Activated gamma-delta T cell treated with Interleukin-2 at 50 U/mL for 16 hours (primary cell): ENCODE measurements around the gene OPHN1.

Source experiments
- DNase-seq: peaks from one replicate; pipeline ENCODE4 v3.0.0-alpha.2; 2020

OPHN1 gene

DNA sequence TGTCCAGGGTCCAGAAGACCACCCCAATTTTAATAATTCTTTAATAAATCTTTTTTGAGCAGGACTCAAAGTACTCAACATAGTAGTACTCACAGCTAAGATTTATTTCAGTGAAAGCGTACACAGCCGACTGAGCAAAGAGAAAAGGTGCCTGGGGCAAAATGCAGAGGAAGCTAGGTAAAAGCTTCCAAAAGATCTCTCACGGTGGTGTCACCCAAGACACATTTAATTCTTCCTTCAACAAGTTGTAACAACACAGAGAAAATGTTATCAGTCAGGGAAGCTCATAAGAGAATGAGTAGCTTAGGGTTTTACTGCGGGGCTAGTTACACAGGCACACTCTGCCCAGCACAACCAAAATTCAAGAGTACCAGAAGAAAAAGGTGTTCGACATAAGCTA, 201.1 kb downstream of the OPHN1 start:
- no peak for DNase-seq

DNA sequence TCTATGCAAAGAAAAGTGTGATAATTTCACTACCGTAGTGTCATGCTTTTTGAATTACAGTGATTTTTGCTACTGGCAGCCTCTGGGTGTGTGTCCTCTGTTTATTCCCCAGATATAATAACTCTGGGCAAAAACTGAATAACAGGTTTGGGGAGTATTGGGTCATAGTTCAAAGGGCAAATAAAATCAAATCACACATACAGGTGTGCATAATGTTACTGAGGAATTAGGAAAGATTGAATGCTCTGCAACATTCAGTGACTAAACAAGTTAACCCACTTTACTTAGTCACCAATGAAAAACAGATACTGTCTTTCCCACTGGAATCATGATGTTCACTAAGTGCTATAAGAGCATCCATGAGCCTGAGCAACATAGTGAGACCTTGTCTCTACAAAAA, 224.3 kb downstream of the OPHN1 start:
- no peak for DNase-seq

DNA sequence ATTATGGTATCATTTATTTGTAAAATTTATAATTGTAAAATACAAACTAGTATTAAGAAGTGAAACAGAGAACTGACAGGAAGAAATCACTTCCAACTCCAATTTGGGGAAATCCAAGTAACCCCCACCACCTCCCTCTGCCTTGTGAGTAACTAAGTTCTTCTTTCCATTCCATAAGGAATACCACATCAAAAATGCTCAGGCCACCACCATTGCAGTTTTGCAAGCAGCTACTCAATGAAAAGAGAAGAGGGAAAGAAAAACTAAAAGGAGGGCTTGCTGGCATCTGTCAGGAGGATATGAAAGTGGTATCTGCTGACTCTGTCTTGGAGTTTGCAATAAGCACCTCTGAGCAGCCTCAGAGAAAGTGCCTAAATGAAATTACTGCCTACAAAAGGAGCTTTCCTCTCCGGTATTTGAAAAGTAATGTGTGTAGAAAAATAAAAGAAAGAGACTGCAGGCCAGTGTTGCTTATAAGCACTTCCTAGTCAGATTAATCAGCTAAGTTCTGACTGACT, 228.7 kb downstream of the OPHN1 start:
- DNase-seq = no peak

DNA sequence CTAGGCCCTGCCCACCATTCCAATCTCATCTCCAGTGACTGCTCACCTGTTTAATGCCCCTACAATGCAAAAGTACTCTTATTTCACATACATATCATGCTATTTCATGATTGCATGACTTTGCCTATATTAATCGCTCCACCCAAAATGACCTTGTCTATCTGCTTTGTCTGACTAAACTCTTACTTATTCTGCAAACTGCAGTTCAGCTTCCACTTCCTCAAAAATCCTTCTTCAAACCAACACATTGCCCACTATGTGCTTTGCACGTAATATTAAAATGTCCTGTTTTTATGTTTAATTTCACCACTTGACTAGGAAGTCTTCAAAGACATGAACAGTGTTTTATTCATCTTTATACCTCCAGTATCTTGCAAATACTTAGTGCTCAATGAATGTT, 229.6 kb downstream of the OPHN1 start:
- DNase-seq = no peak

DNA sequence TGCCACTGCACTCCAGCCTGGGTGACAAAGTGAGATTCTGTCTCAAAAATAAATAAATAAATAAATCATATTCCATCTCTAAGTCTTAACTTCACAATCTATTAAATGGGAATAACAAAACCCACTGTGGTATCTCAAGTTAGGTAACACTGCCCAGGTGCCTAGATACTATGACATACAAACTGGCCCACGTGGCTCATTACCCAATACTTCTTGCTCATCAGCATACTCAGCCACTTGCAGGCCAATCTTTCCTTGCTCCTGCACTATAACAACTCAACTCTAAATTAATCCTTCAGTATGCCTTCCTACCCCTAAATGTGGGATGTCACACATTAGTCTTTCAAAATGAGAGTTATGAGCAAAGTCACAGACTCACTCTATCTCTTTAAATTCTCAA, 230.1 kb downstream of the OPHN1 start:
- no peak for DNase-seq

DNA sequence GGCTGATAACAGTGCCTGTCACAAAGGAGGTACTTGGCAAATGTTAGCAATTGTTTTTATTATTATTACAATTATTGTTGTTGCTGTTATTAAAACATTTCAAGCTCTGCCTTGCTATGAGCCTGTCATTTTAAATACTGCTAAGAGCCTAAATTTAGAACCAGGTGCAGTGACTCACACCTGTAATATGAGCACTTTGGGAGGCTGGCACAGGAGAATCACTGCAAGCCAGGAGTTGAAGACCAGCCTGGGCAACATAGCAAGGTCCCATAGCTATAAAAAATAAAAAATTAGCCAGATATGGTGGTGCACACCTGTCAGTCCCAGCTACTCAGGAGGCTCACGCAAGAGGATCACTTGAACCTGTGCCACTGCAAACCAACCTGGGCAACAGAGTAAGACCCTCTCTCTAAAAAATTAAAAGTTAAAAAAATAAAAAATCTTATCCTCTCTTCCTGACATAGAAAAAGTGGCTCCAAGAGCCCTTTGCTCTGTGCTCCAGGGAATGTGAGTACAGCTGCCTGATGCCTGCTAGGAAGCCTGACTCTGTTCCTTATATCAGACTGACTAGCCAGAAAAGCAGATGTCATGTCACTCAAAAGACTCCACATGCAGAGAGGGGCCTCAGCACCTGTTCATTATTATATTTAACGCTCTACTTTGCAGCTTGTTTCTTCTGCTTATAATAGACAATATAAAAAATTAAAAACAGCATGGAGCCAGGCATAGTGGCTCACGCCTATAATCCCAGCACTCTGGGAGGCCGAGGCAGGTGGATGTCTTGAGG, 234.0 kb downstream of the OPHN1 start:
- no peak for DNase-seq

DNA sequence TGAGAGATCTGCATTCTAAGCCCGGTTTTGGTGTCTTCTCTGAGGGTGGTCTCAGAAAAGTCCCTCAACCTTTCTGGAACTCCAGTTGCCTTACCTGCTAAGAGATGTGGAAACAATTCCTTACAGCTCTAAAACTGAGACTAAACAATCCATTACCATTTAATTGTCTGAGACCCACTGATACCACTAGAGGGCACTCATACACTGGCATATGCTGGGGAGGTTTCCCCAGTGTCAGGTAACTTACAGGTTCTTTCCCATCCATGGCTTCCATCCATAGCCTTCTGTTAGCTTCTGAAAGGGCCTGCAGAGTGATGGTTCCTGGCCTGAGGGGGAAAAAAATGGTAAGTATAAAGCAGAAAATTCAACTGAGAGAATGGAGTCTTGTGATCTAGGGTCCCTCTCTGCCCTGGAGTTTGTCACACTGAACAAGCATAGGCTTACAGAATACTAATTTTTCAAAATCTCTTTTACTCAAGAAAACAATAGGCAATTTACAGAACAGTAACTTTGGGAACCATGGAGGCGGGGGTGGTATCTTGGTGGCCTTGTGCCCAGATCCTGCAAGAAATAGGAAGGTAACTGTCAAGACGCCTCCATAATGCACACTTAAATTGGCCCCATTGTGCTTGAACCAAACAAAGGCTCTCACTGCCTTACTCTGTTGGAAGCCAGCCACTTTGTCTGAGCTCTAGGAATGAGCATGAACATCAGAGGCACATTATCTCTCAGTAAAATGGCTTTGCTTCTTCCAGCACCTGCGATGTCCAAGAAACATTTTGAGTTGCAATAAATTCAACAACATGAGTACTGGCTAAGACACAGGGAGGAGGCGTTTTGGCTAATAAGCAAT, 236.1 kb downstream of the OPHN1 start:
- DNase-seq = peak; percentile 9

DNA sequence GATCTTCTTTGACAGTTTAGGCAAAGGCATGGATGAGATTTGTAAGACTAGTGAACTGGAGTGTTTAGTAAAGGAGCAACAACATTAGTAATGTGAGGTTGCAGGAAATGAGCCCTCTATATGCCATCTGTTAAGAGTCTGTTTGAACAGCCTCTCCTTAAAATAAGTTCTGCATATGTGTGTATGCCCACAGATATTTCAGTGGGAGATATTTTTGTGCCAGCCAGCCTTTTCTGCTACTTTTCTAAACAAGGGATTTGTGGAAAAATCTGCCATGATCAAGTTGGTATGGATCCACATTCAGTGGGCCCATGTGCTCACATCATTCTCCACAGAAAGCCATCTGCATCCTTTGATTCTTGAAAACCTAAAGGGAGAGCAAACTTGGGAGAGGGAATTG, 237.7 kb downstream of the OPHN1 start:
- DNase-seq = no peak

DNA sequence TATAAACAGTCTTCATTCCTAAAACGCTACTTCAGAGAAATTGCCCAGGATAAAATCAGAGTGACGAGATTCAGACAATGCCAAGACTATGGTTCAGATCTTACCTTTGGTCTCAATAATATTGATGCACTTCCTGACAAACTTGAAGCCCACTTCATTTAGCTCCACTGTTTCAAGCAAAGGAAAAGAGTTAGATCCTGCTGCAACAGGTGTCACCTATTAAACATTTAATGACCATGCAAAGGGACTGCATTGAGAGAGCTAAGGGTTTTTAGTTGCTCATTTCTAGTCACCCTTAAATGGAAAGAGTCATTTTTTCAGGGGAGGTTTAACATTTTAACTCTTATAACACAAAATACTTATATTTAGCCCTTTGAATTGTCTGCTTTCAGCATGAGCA, 239.5 kb downstream of the OPHN1 start:
- DNase-seq = no peak

DNA sequence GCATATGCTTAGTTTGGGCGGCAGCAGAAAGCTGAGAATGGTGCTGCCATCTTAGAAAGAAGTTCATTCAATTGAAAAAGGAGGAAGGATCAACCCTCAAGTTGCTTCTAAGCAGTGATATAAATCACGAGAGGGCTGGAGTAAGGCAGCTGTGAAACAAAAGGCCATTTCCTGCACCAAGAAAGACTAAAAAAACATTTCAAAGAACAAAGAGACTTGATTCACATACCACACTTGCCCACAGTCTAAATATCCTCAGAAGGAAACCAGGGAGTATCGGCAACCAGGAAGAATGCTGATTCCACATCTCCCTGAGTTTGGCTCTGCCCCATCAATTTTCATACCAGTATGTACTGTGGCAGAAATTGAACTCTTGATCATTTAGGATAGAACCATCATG, 240.1 kb downstream of the OPHN1 start:
- DNase-seq = no peak

DNA sequence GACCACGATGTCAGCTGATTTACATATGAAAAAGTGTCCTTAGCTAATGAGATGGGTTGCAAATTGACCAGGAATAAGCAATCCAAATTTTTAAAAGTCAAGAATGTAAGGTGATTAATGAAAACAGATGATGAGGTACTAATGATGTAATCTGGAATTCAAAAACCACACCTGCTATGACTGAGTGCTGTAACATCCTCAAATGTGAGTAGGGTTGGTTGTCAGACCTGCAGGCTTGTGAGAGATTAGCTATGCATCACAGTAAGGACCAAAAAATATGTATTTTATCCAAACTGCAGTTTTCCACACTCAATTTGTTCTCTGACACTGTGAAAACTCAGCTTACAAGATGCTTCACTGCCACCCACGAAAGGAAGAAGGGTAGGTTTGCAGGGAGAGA, 242.5 kb downstream of the OPHN1 start:
- no peak for DNase-seq

DNA sequence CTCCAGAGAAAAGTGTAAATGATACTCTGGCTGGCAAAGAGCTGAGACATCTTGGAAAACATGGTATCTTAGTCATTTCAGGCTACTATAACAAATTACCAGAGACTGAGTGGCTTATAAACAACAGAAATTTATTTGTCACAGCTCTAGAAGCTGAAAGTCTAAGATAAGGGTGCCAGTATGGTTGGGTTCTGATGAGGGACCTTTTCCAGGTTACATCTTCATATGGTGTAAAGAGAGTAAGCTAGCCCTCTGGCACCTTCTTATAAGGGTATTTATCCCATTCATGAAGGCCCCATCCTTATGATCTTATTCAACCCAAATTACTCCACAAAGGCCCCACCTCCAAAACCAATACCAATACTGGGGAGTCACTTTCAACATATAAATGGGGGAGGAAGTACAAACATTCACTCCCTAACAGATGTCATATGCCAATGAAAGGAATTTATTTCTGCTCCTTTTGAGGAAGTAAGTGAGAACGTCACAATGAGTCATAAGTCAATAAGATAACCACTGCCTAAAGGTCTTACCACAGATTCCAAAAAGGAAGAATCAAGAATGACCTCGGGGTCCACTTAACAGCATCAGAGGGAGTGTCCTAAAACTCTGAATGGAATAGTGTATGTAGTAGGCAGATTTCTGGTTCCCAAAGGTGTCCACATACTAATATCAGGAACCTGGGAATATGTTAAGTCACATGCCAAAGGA, 246.6 kb downstream of the OPHN1 start:
- no peak for DNase-seq

DNA sequence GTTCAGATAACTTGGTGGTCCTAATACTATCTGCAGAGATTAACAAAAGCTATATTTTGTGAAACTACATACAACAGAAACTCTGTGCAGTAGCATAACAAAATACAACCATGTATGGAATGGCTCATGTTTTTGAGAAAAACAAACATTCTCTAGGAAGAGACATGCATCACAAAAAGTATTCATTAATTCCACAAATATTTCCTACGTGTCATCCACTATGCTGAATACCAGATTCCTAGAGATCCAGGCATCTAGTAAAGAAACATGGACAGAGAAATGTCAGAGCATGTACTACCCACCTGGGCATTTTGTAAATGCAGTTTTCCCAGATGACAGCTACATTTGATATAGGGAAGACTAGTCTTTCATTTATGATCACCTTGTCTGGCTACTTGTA, 248.1 kb downstream of the OPHN1 start:
- DNase-seq = no peak

DNA sequence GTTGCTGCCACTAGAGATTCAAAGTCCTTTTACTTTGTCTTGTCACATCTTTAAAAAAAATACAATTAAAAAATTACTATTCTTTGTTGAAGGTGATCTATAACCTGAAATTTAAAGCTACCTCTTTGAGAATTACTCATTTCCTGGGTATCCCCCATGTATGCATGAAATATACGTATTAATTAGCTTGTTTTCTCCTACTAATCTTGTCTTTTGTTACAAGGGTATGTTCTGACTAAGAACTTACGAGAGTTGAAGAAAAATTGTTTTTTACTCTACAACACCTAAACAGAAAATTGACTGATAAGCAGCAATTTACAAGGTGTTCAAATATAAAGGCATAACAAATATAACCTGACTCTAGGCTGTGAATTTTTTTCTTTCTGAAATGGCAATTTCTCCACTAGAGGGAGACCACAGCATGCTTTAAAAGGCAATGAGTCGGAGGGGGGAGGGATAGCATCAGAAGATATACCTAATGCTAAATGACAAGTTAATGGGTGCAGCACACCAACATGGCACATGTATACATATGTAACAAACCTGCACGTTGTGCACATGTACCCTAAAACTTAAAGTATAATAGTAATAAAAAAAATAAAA, 249.6 kb downstream of the OPHN1 start:
- no peak for DNase-seq

DNA sequence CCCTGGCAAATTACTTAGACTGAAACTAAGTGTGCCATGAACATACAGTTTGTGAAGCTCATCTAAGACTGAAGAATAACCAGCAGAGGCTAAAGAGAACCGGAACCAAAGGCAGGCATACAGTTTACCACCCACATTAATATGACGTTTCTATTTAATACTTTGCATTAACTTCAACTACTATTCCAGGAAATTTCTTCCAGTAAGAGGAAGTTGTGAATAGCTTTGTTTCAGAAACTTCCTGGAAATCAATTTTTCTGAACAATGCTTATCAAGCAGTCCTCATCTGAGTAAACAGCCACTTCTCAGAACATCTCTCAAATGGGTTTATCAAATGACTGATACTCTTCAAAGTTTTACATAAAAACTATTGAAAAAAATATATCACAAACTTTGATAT, 252.7 kb downstream of the OPHN1 start:
- DNase-seq = no peak

DNA sequence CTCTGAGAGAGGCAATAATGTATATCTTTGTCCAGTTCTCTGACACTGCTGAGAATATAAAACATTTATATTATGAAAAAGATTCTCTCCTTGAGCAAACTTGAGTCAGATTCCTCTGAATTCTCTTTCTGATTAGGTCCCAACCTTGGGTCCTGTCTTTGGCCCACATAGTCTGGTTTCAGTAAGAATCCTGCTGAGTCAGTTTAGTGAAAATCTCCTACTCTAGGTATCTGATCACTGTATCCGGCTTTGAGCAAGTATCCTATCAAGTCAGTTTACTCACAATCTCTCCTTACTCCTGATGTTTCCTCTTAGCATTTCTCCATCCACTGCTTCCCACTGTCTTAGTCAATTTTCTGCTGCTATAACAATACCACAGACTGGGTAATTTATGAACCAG, 253.9 kb downstream of the OPHN1 start:
- DNase-seq = no peak

DNA sequence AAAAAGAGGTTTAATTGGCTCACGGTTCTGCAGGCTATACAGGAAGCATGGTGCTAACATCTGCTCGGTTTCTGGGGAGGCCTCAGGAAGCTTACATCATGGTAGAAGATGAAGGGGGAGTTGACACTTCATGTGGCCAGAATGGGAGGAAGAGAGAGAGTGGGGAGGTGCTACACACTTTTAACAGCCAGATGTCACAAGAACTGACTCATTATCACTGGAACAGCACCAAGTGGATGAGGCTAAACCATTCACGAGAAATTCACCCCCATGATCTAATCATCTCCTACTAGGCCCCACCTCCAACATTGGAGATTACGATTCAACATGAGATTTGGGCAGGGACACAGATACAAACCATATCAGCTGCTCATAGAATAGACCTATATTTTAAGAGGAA, 255.8 kb downstream of the OPHN1 start:
- DNase-seq = no peak

DNA sequence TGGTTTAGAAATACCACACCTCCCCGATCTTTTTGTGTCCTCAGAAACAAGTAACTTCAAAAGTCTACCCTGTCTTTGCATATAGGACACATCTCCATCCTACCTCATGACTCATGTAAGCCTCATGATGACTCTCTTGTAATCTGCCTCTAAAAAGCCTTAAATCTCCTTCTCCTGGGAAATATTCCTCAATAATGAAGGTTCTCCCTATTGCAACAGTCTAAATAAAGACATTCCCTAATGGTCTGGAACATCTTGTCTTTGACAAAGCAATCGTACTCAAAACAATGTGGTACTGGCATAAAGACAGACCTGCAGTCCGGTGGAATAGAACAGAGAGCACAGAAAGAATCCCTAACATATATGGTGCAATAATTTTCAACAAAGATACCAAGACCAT, 257.7 kb downstream of the OPHN1 start:
- no peak for DNase-seq

DNA sequence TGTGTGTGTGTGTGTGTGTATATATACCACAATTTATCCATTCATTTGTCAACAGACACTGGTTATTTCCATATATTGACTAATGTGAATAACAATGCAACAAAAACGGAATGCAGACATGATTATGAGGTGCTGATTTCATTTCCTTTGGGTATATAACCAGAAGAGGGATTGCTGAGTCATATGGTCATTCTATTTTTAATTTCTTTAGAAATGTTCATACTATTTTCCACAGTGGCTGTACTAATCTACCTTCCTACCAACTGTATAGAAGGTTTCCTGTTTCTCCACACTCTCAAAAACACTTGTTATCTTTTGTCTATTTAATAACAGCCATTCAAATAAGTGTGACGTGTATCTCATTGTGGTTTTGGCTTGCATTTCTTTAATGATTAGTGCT, 269.9 kb downstream of the OPHN1 start:
- no peak for DNase-seq

DNA sequence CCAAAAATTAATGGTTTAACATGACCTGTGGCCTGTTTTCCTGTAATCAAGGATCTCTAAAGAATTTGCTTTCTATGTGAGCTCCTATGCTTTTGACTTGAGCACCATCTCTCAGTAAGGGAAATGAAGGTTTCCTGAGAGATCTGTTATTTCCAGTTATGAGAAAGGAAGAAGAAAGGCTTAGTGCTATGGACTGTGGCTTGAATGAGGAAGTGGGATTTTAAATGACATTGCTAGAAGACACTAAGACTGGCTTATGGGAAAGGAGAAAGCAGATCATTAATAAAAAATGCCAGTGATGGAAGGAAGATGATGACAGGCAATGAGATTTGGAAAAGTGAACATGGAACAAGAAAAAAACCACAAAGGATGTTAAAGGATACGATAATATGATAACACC, 285.4 kb downstream of the OPHN1 start:
- DNase-seq = no peak

DNA sequence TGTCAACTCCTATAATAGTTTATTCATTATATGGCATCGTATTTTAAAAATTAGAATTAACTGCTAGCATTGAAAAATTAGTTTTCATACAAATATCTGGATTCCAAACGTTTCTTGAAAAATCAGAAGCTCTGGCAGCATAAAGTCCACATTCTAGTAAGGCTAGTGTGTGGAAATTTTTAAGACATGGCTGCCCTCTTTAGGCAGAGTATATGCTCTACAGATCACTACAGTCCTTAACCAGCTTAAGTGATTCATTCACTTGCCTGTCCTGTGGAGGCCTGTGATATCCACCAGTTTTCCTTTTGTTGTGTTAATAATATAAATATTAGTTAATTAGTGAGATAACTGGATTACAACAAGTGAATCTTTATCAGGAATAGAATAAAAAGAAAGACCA, 287.2 kb downstream of the OPHN1 start:
- DNase-seq = no peak

DNA sequence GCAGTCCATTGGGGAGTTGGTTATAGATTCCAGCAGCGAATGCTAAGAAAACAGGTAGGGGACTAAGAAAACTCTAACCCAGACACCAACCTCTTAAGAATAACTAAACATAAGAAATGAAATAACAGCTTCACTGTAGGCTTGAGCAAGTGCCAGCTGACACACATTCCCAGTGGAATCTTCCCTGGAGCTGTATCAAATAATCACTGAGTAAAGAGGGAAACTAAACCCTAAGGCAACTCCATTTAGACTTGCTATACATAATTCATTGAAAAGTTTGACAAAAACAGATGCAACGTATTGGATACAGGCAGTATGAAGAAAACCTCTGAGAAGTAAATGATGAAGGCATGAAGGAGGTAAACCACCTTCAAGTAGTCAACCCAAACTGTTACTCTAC, 293.5 kb downstream of the OPHN1 start:
- no peak for DNase-seq

DNA sequence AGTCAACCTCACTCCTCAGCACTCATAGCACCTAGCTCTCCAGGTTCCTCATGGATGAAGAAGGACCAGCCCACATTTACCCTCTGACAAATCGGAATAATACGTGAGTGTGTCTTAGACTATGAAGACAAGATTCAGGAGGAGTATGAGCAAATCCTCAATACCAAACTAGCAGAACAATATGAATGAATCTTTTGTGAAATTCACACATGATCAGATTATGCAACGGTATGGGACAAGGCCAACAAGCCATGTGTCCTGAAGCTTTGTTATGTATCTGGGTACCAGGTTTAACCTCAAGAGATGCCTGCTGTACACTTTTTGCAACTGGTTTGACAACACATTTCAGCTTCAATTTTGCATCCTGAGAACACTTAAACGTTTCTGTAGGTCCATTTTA, 300.1 kb downstream of the OPHN1 start:
- DNase-seq = no peak
